Measurements from ENCODE around the gene GCFC2. TPM values are rescaled to one million over a fixed set of nuclear protein-coding genes. Genes with fewer than 3 reads are reported as not detected.

Gene GCFC2
- total RNA-seq, 1 donor from 2014 or later, result 27.5 TPM

GRCh38 chr2:75666911-75667310 is 43.8 kb downstream of the GCFC2 start:
- Mint-ChIP-seq H3K36me3 (ENCODE audit: low read depth) (peaks cover 59% of the 10 kb centered on the region), H3K4me3 (no peak overlapping the region), H3K27me3 (no peaks in the 10 kb centered on the region), H3K9me3 (no peaks in the 10 kb centered on the region), H3K4me1 (no peaks in the 10 kb centered on the region), H3K27ac (no peak overlapping the region)
- ChIA-PET POLR2A (no interaction called here), CTCF (interaction anchor here (0.7 kb wide), 1 partner anchor 26 kb away, joined by 3 read pairs; no protein-coding TSS in a partner anchor)
- DNase-seq (no peak), ATAC-seq (ENCODE audit: low read depth) (no peak)
- no peak for TF ChIP-seq CTCF (IDR thresholded peaks at IDR 0.05)
- intact Hi-C loops (cut with micrococcal nuclease), result no loop called here

- no peak for DNase-seq
- POLR2A ChIA-PET, result no interaction called here
- Mint-ChIP-seq H3K4me1 (peaks cover 2% of the 10 kb centered on the region), H3K9me3 (peaks cover 16% of the 10 kb centered on the region), H3K27ac (no peak overlapping the region), H3K27me3 (no peaks in the 10 kb centered on the region), H3K36me3 (ENCODE audit: low read depth) (peaks cover 90% of the 10 kb centered on the region), H3K4me3 (no peak overlapping the region)
- intact Hi-C loops (cut with micrococcal nuclease), result no loop called here
- TF ChIP-seq CTCF (IDR thresholded peaks at IDR 0.05), result no peak
- CTCF ChIA-PET, result interaction anchor here (0.6 to 1.0 kb wide), 3 partner anchors 10 to 19 kb away, joined by 3 to 4 read pairs (median 3); no protein-coding TSS in a partner anchor
- no peak for ATAC-seq (ENCODE audit: low read depth)
These were observed 52.9 kb downstream of the GCFC2 start for GRCh38 chr2:75657798-75658197.

GRCh38 chr2:75656563-75656962 is 54.2 kb downstream of the GCFC2 start:
- ChIA-PET CTCF (interaction anchor here (0.7 to 1.6 kb wide), 3 partner anchors 16 to 20 kb away, joined by 3 to 4 read pairs (median 3); no protein-coding TSS in a partner anchor), POLR2A (no interaction called here)
- H3K9me3 Mint-ChIP-seq, result peaks cover 16% of the 10 kb centered on the region
- no peak overlapping the region for H3K27ac Mint-ChIP-seq
- no peak for DNase-seq
- peaks cover 90% of the 10 kb centered on the region for H3K36me3 Mint-ChIP-seq (ENCODE audit: low read depth)
- no peak for TF ChIP-seq CTCF (IDR thresholded peaks at IDR 0.05)
- no peak overlapping the region for H3K4me3 Mint-ChIP-seq
- intact Hi-C loops (cut with micrococcal nuclease), result no loop called here
- H3K4me1 Mint-ChIP-seq, result peaks cover 2% of the 10 kb centered on the region
- H3K27me3 Mint-ChIP-seq, result no peaks in the 10 kb centered on the region
- ATAC-seq (ENCODE audit: low read depth), result no peak

- no peaks in the 10 kb centered on the region for H3K27me3 Mint-ChIP-seq
- peaks cover 2% of the 10 kb centered on the region for H3K4me1 Mint-ChIP-seq
- ChIA-PET POLR2A (no interaction called here), CTCF (interaction anchor here (0.7 to 1.6 kb wide), 2 partner anchors 15 to 21 kb away, joined by 3 read pairs; no protein-coding TSS in a partner anchor)
- intact Hi-C loops (cut with micrococcal nuclease), result no loop called here
- peaks cover 16% of the 10 kb centered on the region for H3K9me3 Mint-ChIP-seq
- TF ChIP-seq CTCF (IDR thresholded peaks at IDR 0.05), result no peak
- H3K36me3 Mint-ChIP-seq (ENCODE audit: low read depth), result peaks cover 90% of the 10 kb centered on the region
- DNase-seq (no peak), ATAC-seq (ENCODE audit: low read depth) (no peak)
- H3K27ac Mint-ChIP-seq, result no peak overlapping the region
- no peak overlapping the region for H3K4me3 Mint-ChIP-seq
These were observed 54.9 kb downstream of the GCFC2 start for GRCh38 chr2:75655861-75656260.

- CTCF ChIA-PET, result no interaction called here
- POLR2A ChIA-PET, result no interaction called here
- TF ChIP-seq CTCF (IDR thresholded peaks at IDR 0.05), result no peak
- intact Hi-C loops (cut with micrococcal nuclease), result no loop called here
- Mint-ChIP-seq H3K27me3 (no peaks in the 10 kb centered on the region), H3K9me3 (peaks cover 9% of the 10 kb centered on the region), H3K27ac (no peak overlapping the region), H3K36me3 (ENCODE audit: low read depth) (peaks cover 89% of the 10 kb centered on the region), H3K4me1 (peaks cover 5% of the 10 kb centered on the region), H3K4me3 (no peak overlapping the region)
- no peak for ATAC-seq (ENCODE audit: low read depth)
- no peak for DNase-seq
These were observed 56.7 kb downstream of the GCFC2 start for GRCh38 chr2:75654012-75654411.

Data from activated B cell treated with CpG ODN at 0.5 μM for 24 hours (primary cell).